Activated CD8-positive, alpha-beta T cell treated with anti-CD3 and anti-CD28 coated beads for 36 hours (primary cell): ENCODE measurements around the gene NDFIP1. TPM values are rescaled to one million over a fixed set of nuclear protein-coding genes. Genes with fewer than 3 reads are reported as not detected.

Experiments
- ATAC-seq: fragments of 200-7000 bp; cut with Tn5 transposase; one replicate; pipeline ENCODE4 v1.10.0; 2021; ENCODE audit warnings: mild to moderate bottlenecking, moderate library complexity
- CTCF ChIA-PET: fragments of 350-600 bp; sonication (Branson Sonifier 250); formaldehyde crosslinking; loops from one replicate; lab custom pipeline; 2021; ENCODE audit warnings: antibody characterized with exemption; lab: Charles Lee
- POLR2A ChIA-PET: fragments of 350-600 bp; sonication (Branson Sonifier 250); formaldehyde crosslinking; loops from one replicate; lab custom pipeline; 2021; ENCODE audit warnings: antibody characterized with exemption; lab: Charles Lee
- DNase-seq: peaks from one replicate; pipeline ENCODE4 v3.0.0-alpha.2; 2020
- H3K27ac Mint-ChIP-seq: one replicate; pipeline ENCODE4 v1.8.0; 2021; ENCODE audit warnings: mild to moderate bottlenecking, mixed read lengths
- H3K27me3 Mint-ChIP-seq: one replicate; pipeline ENCODE4 v1.8.0; 2021; ENCODE audit warnings: mixed read lengths
- H3K36me3 Mint-ChIP-seq: one replicate; pipeline ENCODE4 v1.8.0; 2021; ENCODE audit warnings: low read depth, mixed read lengths
- H3K4me1 Mint-ChIP-seq: one replicate; pipeline ENCODE4 v1.8.0; 2021; ENCODE audit warnings: low read depth, mixed read lengths
- H3K4me3 Mint-ChIP-seq: one replicate; pipeline ENCODE4 v1.8.0; 2021; ENCODE audit warnings: mild to moderate bottlenecking, moderate library complexity, mixed read lengths
- H3K9me3 Mint-ChIP-seq: one replicate; pipeline ENCODE4 v1.8.0; 2021; ENCODE audit warnings: mixed read lengths
- intact Hi-C: fragments of 100-400 bp; cut with micrococcal nuclease; formaldehyde crosslinking; loops from one replicate; pipeline ENCODE4 v1.10.0; 2022
- total RNA-seq, 2 experiments: library from RNA; stranded (reverse); gene quantifications; one replicate each; pipeline ENCODE4 v1.2.3, GENCODE V29; 2021
- TF ChIP-seq, protein P1 (sequence below): fragments of 200-600 bp; IDR thresholded peaks from one replicate; pipeline ENCODE4 v1.8.0; 2022; ENCODE audit warnings: antibody characterized with exemption, mild to moderate bottlenecking

Gene NDFIP1
- total RNA-seq, 2 experiments from 2014 or later: 93.8 to 96.9 TPM

DNA sequence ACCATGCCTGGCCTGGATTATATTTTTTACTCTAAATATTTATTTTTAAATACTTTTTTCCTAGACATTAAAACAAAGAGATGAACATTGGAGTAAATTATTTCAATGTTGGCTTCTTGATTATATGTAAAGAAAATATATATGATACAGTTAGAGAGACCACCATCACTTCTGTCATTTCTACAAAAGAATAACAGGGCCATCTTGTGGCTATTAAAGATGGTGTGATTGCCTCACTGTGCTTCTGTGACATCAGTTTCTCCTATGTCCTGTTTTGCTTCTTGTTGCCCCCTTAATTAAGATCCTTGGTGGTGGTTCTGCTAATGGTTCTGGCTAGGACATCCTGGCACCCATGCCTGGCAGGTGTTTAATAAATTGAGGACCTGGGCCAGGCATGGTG, 32.9 kb downstream of the NDFIP1 start:
- H3K27me3 Mint-ChIP-seq: no peaks in the 10 kb centered on the region
- intact Hi-C loops: loop anchor here (1.0 to 5.0 kb wide), 2 partner anchors 34 to 129 kb away; partner anchors contain the start of gene NDFIP1
- ChIA-PET CTCF (interaction anchor here (1.0 to 17.6 kb wide), 6 partner anchors 8 to 138 kb away, joined by 3 to 592 read pairs (median 6); partner anchors contain the start of gene GNPDA1), POLR2A (no interaction called here)
- TF ChIP-seq, protein P1, sequence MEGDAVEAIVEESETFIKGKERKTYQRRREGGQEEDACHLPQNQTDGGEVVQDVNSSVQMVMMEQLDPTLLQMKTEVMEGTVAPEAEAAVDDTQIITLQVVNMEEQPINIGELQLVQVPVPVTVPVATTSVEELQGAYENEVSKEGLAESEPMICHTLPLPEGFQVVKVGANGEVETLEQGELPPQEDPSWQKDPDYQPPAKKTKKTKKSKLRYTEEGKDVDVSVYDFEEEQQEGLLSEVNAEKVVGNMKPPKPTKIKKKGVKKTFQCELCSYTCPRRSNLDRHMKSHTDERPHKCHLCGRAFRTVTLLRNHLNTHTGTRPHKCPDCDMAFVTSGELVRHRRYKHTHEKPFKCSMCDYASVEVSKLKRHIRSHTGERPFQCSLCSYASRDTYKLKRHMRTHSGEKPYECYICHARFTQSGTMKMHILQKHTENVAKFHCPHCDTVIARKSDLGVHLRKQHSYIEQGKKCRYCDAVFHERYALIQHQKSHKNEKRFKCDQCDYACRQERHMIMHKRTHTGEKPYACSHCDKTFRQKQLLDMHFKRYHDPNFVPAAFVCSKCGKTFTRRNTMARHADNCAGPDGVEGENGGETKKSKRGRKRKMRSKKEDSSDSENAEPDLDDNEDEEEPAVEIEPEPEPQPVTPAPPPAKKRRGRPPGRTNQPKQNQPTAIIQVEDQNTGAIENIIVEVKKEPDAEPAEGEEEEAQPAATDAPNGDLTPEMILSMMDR: peak; percentile 32
- peaks cover 34% of the 10 kb centered on the region for H3K36me3 Mint-ChIP-seq
- ATAC-seq: no peak
- no peak for DNase-seq
- peak overlapping the region; percentile 63 for H3K27ac Mint-ChIP-seq
- no peaks in the 10 kb centered on the region for H3K9me3 Mint-ChIP-seq
- no peak overlapping the region for H3K4me3 Mint-ChIP-seq
- peaks cover 13% of the 10 kb centered on the region for H3K4me1 Mint-ChIP-seq

DNA sequence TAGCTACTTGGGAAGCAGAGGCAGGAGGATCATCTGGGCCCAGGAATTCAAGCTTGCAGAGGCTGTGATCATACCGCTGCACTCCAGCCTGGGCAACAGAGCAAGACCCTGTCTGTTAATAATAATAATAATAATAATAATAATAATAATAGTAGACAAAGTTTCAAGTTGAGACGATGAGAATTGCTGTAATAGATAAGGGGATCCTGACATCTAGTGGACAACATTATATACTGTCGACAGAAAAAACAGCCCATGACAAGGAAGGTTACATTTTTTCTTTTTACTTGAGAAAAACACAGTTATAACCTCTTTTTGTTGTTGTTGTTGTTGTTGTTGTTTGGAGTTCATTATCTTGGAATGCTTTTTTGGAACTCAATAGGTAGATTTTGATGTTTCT, 35.3 kb downstream of the NDFIP1 start:
- Mint-ChIP-seq H3K36me3 (peaks cover 40% of the 10 kb centered on the region), H3K4me1 (peaks cover 5% of the 10 kb centered on the region), H3K9me3 (no peaks in the 10 kb centered on the region), H3K4me3 (no peak overlapping the region), H3K27ac (peak overlapping the region; percentile 20), H3K27me3 (no peaks in the 10 kb centered on the region)
- ChIA-PET POLR2A (interaction anchor here (1.1 to 1.3 kb wide), 4 partner anchors 12 to 175 kb away, joined by 3 to 6 read pairs (median 4); partner anchors contain the start of gene RNF14), CTCF (interaction anchor here (0.6 to 17.6 kb wide), 24 partner anchors 8 to 182 kb away, joined by 3 to 592 read pairs (median 4); partner anchors contain the start of genes GNPDA1, NDFIP1, RNF14 and SPRY4)
- intact Hi-C loops: loop anchor here (2.0 to 5.0 kb wide), 2 partner anchors 37 to 151 kb away; partner anchors contain the start of gene NDFIP1
- ATAC-seq (no peak), DNase-seq (no peak)
- TF ChIP-seq, protein P1: peak; percentile 62

DNA sequence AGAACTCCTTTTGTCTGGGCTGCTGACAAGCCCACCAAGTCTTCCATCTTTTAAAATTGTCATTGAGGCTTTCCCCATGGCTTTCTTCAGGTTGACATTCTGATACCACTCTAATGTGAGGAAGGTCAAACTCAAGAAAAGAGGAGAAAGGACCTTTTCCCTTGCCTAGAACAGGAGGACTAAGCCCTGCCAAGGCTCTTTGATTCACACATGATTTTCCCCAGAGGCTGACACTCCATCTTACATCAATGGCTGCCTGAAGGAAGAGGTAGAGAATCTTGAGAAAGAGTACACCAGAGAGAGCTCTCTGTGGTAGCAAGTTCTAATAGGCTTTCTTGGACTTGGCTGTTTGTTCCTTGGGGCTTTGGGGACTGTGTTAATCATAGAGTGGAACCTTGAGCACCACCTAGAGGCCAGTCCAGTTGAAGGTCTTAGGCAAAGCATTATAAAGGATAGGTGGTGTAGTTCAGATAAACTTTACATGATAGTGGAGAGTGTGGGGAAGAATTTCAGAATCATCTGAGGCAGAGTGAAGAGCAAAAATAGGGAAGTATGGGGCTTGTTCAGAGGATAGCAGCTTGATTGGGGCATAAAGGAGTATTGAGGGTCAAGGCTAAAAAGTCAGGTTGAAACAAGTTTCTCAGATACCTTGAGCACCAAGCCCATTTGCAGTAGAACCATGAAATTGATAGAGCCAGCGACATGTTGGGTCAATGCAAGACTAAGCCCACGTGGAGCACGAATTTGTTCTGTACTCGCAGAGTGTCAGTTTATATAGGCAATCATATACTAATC, 36.7 kb downstream of the NDFIP1 start:
- no peaks in the 10 kb centered on the region for H3K9me3 Mint-ChIP-seq
- TF ChIP-seq, protein P1: peak; percentile 65
- peaks cover 44% of the 10 kb centered on the region for H3K36me3 Mint-ChIP-seq
- peaks cover 5% of the 10 kb centered on the region for H3K4me1 Mint-ChIP-seq
- ATAC-seq (peak; percentile 90), DNase-seq (peak; percentile 84)
- no peaks in the 10 kb centered on the region for H3K27me3 Mint-ChIP-seq
- intact Hi-C loops: loop anchor here (2.0 kb wide), 1 partner anchor 153 kb away; no protein-coding TSS in a partner anchor
- ChIA-PET POLR2A (interaction anchor here (0.8 to 1.3 kb wide), 5 partner anchors 41 to 154 kb away, joined by 3 to 4 read pairs (median 3); no protein-coding TSS in a partner anchor), CTCF (interaction anchor here (0.7 to 17.6 kb wide), 14 partner anchors 12 to 184 kb away, joined by 3 to 592 read pairs (median 5); partner anchors contain the start of genes GNPDA1 and RNF14)
- no peak overlapping the region for H3K4me3 Mint-ChIP-seq
- no peak overlapping the region for H3K27ac Mint-ChIP-seq

DNA sequence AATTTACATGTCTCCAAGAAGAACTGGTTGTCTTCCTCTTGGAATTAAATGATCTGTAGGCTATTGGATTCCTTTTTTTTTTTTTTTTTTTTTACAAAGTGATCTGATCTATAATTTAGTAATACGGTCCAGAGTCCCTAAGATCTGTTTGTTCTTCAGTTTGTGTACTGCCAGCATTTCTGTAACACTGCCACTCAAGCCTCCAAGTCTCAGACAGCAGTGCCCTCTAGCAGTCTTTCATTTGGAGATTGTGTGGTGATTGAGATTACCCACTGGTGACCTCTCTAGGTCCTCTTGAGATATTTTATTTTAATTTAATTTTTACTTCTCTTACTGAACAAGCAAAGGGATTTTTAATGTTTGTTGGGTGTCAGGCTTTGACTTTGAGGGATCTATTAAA, 40.8 kb downstream of the NDFIP1 start:
- ChIA-PET CTCF (interaction anchor here (0.9 to 17.6 kb wide), 3 partner anchors 146 to 550 kb away, joined by 3 to 592 read pairs (median 3); partner anchors contain the start of gene GNPDA1), POLR2A (no interaction called here)
- no peak for DNase-seq
- intact Hi-C loops: no loop called here
- peaks cover 36% of the 10 kb centered on the region for H3K36me3 Mint-ChIP-seq
- H3K4me3 Mint-ChIP-seq: no peak overlapping the region
- TF ChIP-seq, protein P1: no peak
- ATAC-seq: no peak
- H3K27me3 Mint-ChIP-seq: no peaks in the 10 kb centered on the region
- no peaks in the 10 kb centered on the region for H3K9me3 Mint-ChIP-seq
- H3K4me1 Mint-ChIP-seq: no peaks in the 10 kb centered on the region
- H3K27ac Mint-ChIP-seq: peak overlapping the region; percentile 55
